ENCODE measurements around the gene HDAC8.

GRCh38 chrX:72604705-72605104 is 32.1 kb upstream of the HDAC8 start:
- TF ChIP-seq CTCF (IDR thresholded peaks at IDR 0.05) = no peak
- TF ChIP-seq REST (IDR thresholded peaks at IDR 0.05) = no peak
- TF ChIP-seq JUN (IDR thresholded peaks at IDR 0.05) = no peak
- TF ChIP-seq EHMT2 (IDR thresholded peaks at IDR 0.05; ENCODE audit: low read depth) = no peak

Measured in A549 (cell line).